Gastrocnemius medialis (tissue), 4 donors: ENCODE data around the gene MAP7. TPM values are rescaled to one million over a fixed set of nuclear protein-coding genes. Genes with fewer than 3 reads are reported as not detected.

Experiments
- ATAC-seq, 2 donors: fragments of 150-250 bp; one replicate each; pipeline ENCODE4 v1.9.1; 2016
- DNase-seq, 2 donors: peaks; one replicate each; pipeline ENCODE4 v3.0.0-alpha.2; 2019
- H3K27ac ChIP-seq, 4 donors: fragments of 200-600 bp; sonication (generic); 1 replicate in 1 of 4; 2 replicates in 3 of 4; pipeline ENCODE4 v1.5.1; 2016 to 2018; ENCODE audit warnings: mild to moderate bottlenecking in 2 of 4, moderate library complexity in 1 of 4
- H3K27me3 ChIP-seq, 3 donors: fragments of 200-600 bp; sonication (generic) in 2 of 3; 1 replicate in 1 of 3; 2 replicates in 2 of 3; pipeline versions ENCODE4 v1.5.1 to v1.6.0; 2016 to 2019; ENCODE audit warnings: mild to moderate bottlenecking in 1 of 3, moderate library complexity in 1 of 3
- H3K36me3 ChIP-seq, 2 donors: fragments of 200-600 bp; sonication (generic) in 1 of 2; one replicate each; pipeline ENCODE4 v1.5.1; 2017 to 2018
- H3K4me1 ChIP-seq, 2 donors: fragments of 200-600 bp; sonication (generic) in 1 of 2; one replicate each; pipeline ENCODE4 v1.5.1; 2016 to 2017; ENCODE audit warnings: mild to moderate bottlenecking in 2 of 2
- H3K4me3 ChIP-seq, 4 donors: fragments of 200-600 bp; sonication (generic) in 3 of 4; 1 replicate in 1 of 4; 2 replicates in 3 of 4; pipeline ENCODE4 v1.5.1; 2016 to 2019; ENCODE audit warnings: mild to moderate bottlenecking in 2 of 4
- H3K9me3 ChIP-seq, 3 donors: fragments of 200-600 bp; sonication (generic) in 2 of 3; 1 replicate in 1 of 3; 2 replicates in 2 of 3; pipeline ENCODE4 v1.5.1; 2016 to 2019
- POLR2A ChIP-seq, 2 donors: fragments of 450-650 bp; IDR thresholded peaks; one replicate each; pipeline ENCODE4 v1.6.1; 2017; ENCODE audit warnings: antibody characterized with exemption in 2 of 2, mild to moderate bottlenecking in 2 of 2, moderate library complexity in 2 of 2
- in situ Hi-C, 4 donors: fragments of 200-750 bp; cut with MboI; loops; one replicate each; pipeline versions ENCODE4 v1.15.0 to v1.8.0; 2017; ENCODE audit warnings: low sequenced_read_pairs in 4 of 4
- intact Hi-C: fragments of 100-400 bp; cut with DNase I; formaldehyde crosslinking; loops from one replicate; pipeline ENCODE4 v1.15.1; 2023; ENCODE audit warnings: low total_unique reads
- total RNA-seq, 4 donors: library from RNA; depleted of rRNA; stranded (reverse); fragments of >200 nt; gene quantifications; one replicate each; pipeline versions ENCODE4 v1.1.0 to v1.2.3, GENCODE V29; 2016
- TF ChIP-seq, protein P1 (sequence below), 5 experiments: fragments of 450-650 bp in 3 of 5; fragments of 200-600 bp in 2 of 5; sonication (generic) in 2 of 5; IDR thresholded peaks in 4 of 5; conservative IDR thresholded peaks in 1 of 5; 1 replicate in 4 of 5; 2 replicates in 1 of 5; pipeline ENCODE4 v1.5.1; 2016 to 2019; ENCODE audit warnings: antibody characterized with exemption in 5 of 5, mild to moderate bottlenecking in 3 of 5, moderate library complexity in 3 of 5

Gene MAP7
- total RNA-seq, 4 donors from 2014 or later = 0.22 to 0.56 (median 0.39) TPM

DNA sequence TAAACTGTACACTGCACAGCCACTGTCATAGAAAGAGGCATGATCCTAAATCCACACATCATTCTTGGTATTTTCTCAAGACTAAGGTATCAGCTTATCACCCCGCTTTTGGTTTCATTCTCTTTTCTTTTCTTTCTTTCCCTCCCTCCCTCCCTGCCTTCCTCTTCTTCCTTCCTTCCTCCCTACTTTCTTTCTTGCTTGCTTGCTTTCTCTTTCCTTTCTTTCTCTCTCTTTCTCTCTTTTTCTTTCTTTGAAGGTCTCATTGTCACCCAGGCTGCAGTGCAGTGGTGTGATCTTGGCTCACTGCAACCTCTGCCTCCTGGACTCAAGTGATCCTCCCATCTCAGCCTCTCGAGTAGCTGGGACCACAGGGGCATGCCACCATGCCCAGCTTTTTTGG, 81.1 kb downstream of the MAP7 start:
- Histone ChIP-seq H3K27ac (no peak overlapping the region), H3K36me3 (no peaks in the 10 kb centered on the region), H3K4me1 (no peaks in the 10 kb centered on the region), H3K9me3 (no peaks in the 10 kb centered on the region), H3K4me3 (no peak overlapping the region), H3K27me3 (no peaks in the 10 kb centered on the region)
- TF ChIP-seq POLR2A (IDR thresholded peaks at IDR 0.05) = no peak
- TF ChIP-seq, protein P1, sequence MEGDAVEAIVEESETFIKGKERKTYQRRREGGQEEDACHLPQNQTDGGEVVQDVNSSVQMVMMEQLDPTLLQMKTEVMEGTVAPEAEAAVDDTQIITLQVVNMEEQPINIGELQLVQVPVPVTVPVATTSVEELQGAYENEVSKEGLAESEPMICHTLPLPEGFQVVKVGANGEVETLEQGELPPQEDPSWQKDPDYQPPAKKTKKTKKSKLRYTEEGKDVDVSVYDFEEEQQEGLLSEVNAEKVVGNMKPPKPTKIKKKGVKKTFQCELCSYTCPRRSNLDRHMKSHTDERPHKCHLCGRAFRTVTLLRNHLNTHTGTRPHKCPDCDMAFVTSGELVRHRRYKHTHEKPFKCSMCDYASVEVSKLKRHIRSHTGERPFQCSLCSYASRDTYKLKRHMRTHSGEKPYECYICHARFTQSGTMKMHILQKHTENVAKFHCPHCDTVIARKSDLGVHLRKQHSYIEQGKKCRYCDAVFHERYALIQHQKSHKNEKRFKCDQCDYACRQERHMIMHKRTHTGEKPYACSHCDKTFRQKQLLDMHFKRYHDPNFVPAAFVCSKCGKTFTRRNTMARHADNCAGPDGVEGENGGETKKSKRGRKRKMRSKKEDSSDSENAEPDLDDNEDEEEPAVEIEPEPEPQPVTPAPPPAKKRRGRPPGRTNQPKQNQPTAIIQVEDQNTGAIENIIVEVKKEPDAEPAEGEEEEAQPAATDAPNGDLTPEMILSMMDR (IDR thresholded peaks at IDR 0.05 in 4 of 5, conservative IDR thresholded peaks at IDR 0.05 in 1 of 5) = no peak
- intact Hi-C loops (no loop called here), in situ Hi-C loops (no loop called here)
- DNase-seq (no peak), ATAC-seq (no peak)

DNA sequence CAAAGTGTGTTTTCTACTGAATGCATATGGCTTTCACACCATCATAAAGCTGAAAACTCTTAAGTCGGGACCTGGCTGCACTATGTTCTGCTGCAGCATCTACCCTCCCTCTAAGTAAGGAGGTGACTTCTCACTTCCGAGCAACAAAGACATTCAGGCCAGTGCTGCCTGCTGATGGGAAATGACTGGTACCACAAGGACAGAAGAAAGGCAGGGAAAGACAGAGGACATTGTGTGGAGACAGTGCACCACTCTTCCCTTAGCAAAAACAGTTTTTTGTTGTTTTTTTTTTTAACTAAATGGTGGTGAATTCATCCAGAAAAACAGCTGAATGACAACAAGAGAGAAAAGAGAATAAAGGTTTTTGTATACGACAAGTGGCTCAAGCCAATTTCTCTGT, 81.5 kb downstream of the MAP7 start:
- ATAC-seq = no peak
- in situ Hi-C loops = no loop called here

DNA sequence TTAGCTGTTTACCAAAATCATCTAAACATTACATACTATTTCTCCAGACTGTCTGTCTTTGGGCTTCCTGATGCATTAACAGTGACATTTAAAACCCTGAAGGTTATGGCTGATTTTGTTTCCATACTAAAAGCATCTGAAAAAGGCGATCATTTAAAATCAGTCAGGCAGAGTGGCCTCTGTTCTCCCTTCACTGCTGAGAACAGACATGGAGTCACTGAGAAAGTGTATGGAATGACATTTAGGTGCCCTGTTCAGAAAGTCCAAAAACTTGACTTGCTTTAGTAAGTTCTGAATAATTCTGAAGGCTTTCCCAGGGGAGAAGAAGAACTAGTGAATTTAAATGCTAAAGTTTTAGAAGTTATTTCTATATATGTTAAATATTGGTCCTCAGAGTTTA, 83.0 kb downstream of the MAP7 start:
- DNase-seq (no peak), ATAC-seq (no peak)
- Histone ChIP-seq H3K36me3 (no peaks in the 10 kb centered on the region), H3K4me3 (no peak overlapping the region), H3K4me1 (no peaks in the 10 kb centered on the region), H3K27ac (no peak overlapping the region), H3K27me3 (no peaks in the 10 kb centered on the region), H3K9me3 (no peaks in the 10 kb centered on the region)
- in situ Hi-C loops (no loop called here), intact Hi-C loops (no loop called here)
- TF ChIP-seq, protein P1 (IDR thresholded peaks at IDR 0.05 in 4 of 5, conservative IDR thresholded peaks at IDR 0.05 in 1 of 5) = no peak
- TF ChIP-seq POLR2A (IDR thresholded peaks at IDR 0.05) = no peak

More for the DNA sequence above, 81.5 kb downstream of the MAP7 start:
- DNase-seq = no peak
- no peaks in the 10 kb centered on the region for H3K36me3 ChIP-seq
- H3K9me3 ChIP-seq = no peaks in the 10 kb centered on the region
- intact Hi-C loops = no loop called here
- H3K27me3 ChIP-seq = no peaks in the 10 kb centered on the region
- no peak overlapping the region for H3K4me3 ChIP-seq
- no peak for TF ChIP-seq POLR2A (IDR thresholded peaks at IDR 0.05)
- TF ChIP-seq, protein P1 (IDR thresholded peaks at IDR 0.05 in 4 of 5, conservative IDR thresholded peaks at IDR 0.05 in 1 of 5) = no peak
- no peaks in the 10 kb centered on the region for H3K4me1 ChIP-seq
- no peak overlapping the region for H3K27ac ChIP-seq

DNA sequence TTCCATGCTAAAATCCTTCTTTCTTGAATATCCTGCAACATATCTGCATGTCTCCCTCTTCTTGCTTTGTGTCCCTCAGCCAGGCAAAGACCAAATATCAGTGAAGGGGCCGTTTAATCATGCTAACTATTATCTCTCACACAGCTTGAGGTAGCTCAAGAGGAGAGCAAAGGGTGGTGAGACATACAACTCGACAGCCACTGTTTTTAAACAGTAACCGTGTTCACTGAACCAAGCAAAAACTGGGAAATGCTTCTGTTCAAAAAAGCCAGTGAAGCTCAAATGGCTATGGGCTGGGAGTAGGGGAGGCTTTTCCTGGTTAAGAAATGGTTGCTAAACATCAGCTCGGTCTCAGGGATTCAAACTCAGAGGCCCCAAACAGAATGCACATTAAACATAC, 83.4 kb downstream of the MAP7 start:
- H3K36me3 ChIP-seq = no peaks in the 10 kb centered on the region
- no peak overlapping the region for H3K27ac ChIP-seq
- no peak for DNase-seq
- H3K4me1 ChIP-seq = no peaks in the 10 kb centered on the region
- ATAC-seq = no peak
- intact Hi-C loops = no loop called here
- no peaks in the 10 kb centered on the region for H3K27me3 ChIP-seq
- no peak for TF ChIP-seq POLR2A (IDR thresholded peaks at IDR 0.05)
- TF ChIP-seq, protein P1 (IDR thresholded peaks at IDR 0.05 in 4 of 5, conservative IDR thresholded peaks at IDR 0.05 in 1 of 5) = no peak
- no peak overlapping the region for H3K4me3 ChIP-seq
- H3K9me3 ChIP-seq = no peaks in the 10 kb centered on the region
- in situ Hi-C loops = no loop called here

DNA sequence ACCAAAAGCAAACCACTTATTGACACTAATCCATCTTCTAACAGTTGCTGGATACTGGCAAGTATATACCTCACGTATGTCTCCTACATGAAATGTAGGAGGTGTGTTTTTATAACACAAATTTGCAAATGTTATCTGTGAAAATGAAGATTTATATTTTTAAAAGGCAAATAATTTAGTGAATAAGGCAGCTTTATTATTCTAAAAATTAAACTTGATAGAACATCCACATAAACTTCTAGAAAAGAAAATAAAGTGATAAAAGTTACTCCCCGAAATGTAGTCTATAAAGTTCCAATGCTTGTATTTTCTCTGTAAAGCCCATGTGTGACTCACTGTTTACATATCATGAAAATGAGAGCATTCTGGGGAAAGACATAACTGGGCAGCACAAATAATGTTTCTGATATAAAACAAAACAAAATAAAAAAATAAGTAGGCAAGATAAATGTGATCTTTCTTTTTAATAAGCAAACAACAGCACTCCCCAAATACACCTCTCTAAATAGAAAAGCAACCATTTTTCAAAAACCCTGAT, 84.4 kb downstream of the MAP7 start:
- Histone ChIP-seq H3K4me1 (no peaks in the 10 kb centered on the region), H3K9me3 (no peaks in the 10 kb centered on the region), H3K36me3 (no peaks in the 10 kb centered on the region), H3K4me3 (no peak overlapping the region), H3K27ac (no peak overlapping the region), H3K27me3 (no peaks in the 10 kb centered on the region)
- in situ Hi-C loops (no loop called here), intact Hi-C loops (no loop called here)
- TF ChIP-seq, protein P1 (IDR thresholded peaks at IDR 0.05 in 4 of 5, conservative IDR thresholded peaks at IDR 0.05 in 1 of 5) = no peak
- no peak for TF ChIP-seq POLR2A (IDR thresholded peaks at IDR 0.05)
- DNase-seq (no peak), ATAC-seq (no peak)
